H9 (cell line): ENCODE results near the gene CD79A. TPM values are rescaled to one million over a fixed set of nuclear protein-coding genes. Genes with fewer than 3 reads are reported as not detected.

Experiments used
- DNase-seq: peaks from one replicate; pipeline ENCODE4 v3.0.0-alpha.2; 2017
- H2AFZ ChIP-seq: one replicate; pipeline ENCODE4 v1.6.1; 2013; ENCODE audit warnings: mild to moderate bottlenecking, low read length, control low read depth, moderate library complexity
- H2AK5ac ChIP-seq: 2 replicates; pipeline ENCODE4 v1.6.1; 2013; ENCODE audit warnings: low read length, control low read depth, mixed read lengths; ENCODE audit not compliant: insufficient read length
- H2BK120ac ChIP-seq: one replicate; pipeline ENCODE4 v1.6.1; 2013; ENCODE audit warnings: low read depth, mild to moderate bottlenecking, low read length, control low read depth, inconsistent platforms; ENCODE audit not compliant: poor library complexity, severe bottlenecking
- H2BK12ac ChIP-seq: 2 replicates; pipeline ENCODE4 v1.6.1; 2013; ENCODE audit warnings: low read length, control low read depth, mixed read lengths, low read depth; ENCODE audit not compliant: insufficient read length
- H2BK15ac ChIP-seq: 2 replicates; pipeline ENCODE4 v1.6.1; 2013; ENCODE audit warnings: low read depth, low read length, control low read depth
- H2BK20ac ChIP-seq: one replicate; pipeline ENCODE4 v1.6.1; 2013; ENCODE audit warnings: low read depth, mild to moderate bottlenecking, low read length, control low read depth, inconsistent platforms; ENCODE audit not compliant: poor library complexity, severe bottlenecking
- H2BK5ac ChIP-seq: 2 replicates; pipeline ENCODE4 v1.6.1; 2013; ENCODE audit warnings: low read length, control low read depth, mixed read lengths; ENCODE audit not compliant: insufficient read length
- H3K14ac ChIP-seq: 2 replicates; pipeline ENCODE4 v1.6.1; 2013; ENCODE audit warnings: low read length, control low read depth; ENCODE audit not compliant: insufficient read depth
- H3K18ac ChIP-seq: 2 replicates; pipeline ENCODE4 v1.6.1; 2013; ENCODE audit warnings: low read depth, mild to moderate bottlenecking, mixed read lengths, low read length, control low read depth; ENCODE audit not compliant: insufficient read length
- H3K23ac ChIP-seq: 2 replicates; pipeline ENCODE4 v1.6.1; 2013; ENCODE audit warnings: low read length, control low read depth, mixed read lengths, low read depth; ENCODE audit not compliant: insufficient read length
- H3K23me2 ChIP-seq: 2 replicates; pipeline ENCODE4 v1.6.1; 2013; ENCODE audit warnings: low read depth, mild to moderate bottlenecking, mixed read lengths, low read length, control low read depth; ENCODE audit not compliant: insufficient read length, poor library complexity, severe bottlenecking
- H3K27ac ChIP-seq: 2 replicates; pipeline ENCODE4 v1.5.1; 2013; ENCODE audit warnings: low read length, control low read depth, mixed read lengths, low read depth; ENCODE audit not compliant: insufficient read length
- H3K27me3 ChIP-seq: 2 replicates; pipeline ENCODE4 v1.6.1; 2013; ENCODE audit warnings: low read length, control low read depth, inconsistent platforms; ENCODE audit not compliant: insufficient read depth
- H3K4ac ChIP-seq: 2 replicates; pipeline ENCODE4 v1.6.1; 2013; ENCODE audit warnings: low read depth, mild to moderate bottlenecking, control low read depth, inconsistent platforms, low read length, moderate library complexity
- H3K4me1 ChIP-seq: 2 replicates; pipeline ENCODE4 v1.6.1; 2013; ENCODE audit warnings: low read length, control low read depth, inconsistent platforms; ENCODE audit not compliant: insufficient read depth
- H3K4me2 ChIP-seq: 2 replicates; pipeline ENCODE4 v1.6.1; 2013; ENCODE audit warnings: low read length, control low read depth, mixed read lengths; ENCODE audit not compliant: insufficient read length, insufficient read depth
- H3K56ac ChIP-seq: 2 replicates; pipeline ENCODE4 v1.6.1; 2013; ENCODE audit warnings: low read depth, mild to moderate bottlenecking, mixed read lengths, low read length, control low read depth; ENCODE audit not compliant: insufficient read length
- H3K79me1 ChIP-seq: 2 replicates; pipeline ENCODE4 v1.6.1; 2013; ENCODE audit warnings: low read depth, mild to moderate bottlenecking, moderate library complexity, low read length, control low read depth, inconsistent platforms; ENCODE audit not compliant: insufficient read depth, poor library complexity, severe bottlenecking
- H3K79me2 ChIP-seq: 2 replicates; pipeline ENCODE4 v1.6.1; 2013; ENCODE audit warnings: low read length, control low read depth, inconsistent platforms; ENCODE audit not compliant: insufficient read depth
- H3K9ac ChIP-seq: 2 replicates; pipeline ENCODE4 v1.6.1; 2013; ENCODE audit warnings: low read length, control low read depth, mixed read lengths; ENCODE audit not compliant: insufficient read length; ENCODE audit errors: extremely low read depth
- H3K9me3 ChIP-seq: one replicate; pipeline ENCODE4 v1.6.1; 2013; ENCODE audit warnings: low read depth, low read length, inconsistent platforms; ENCODE audit not compliant: control insufficient read depth
- H3T11ph ChIP-seq: one replicate; pipeline ENCODE4 v1.6.1; 2013; ENCODE audit warnings: mild to moderate bottlenecking, low read length, control low read depth, inconsistent platforms
- H4K20me1 ChIP-seq: one replicate; pipeline ENCODE4 v1.6.1; 2013; ENCODE audit not compliant: control insufficient read depth, insufficient read length, insufficient read depth
- H4K5ac ChIP-seq: 2 replicates; pipeline ENCODE4 v1.6.1; 2013; ENCODE audit warnings: low read depth, mild to moderate bottlenecking, mixed read lengths, low read length, control low read depth; ENCODE audit not compliant: insufficient read length
- H4K8ac ChIP-seq: replicated peaks from 2 replicates; pipeline ENCODE4 v1.6.1; 2013; ENCODE audit warnings: low read length, control low read depth, mixed read lengths, low read depth; ENCODE audit not compliant: insufficient read length
- H4K91ac ChIP-seq: 2 replicates; pipeline ENCODE4 v1.6.1; 2013; ENCODE audit warnings: low read depth, mild to moderate bottlenecking, moderate library complexity, mixed read lengths, low read length, control low read depth; ENCODE audit not compliant: insufficient read length
- H3K27ac Mint-ChIP-seq, 3 experiments: 2 replicates in 2 of 3; 3 replicates in 1 of 3; pipeline ENCODE4 v1.8.0; 2020 to 2021; ENCODE audit warnings: mixed read lengths in 3 of 3, mild to moderate bottlenecking in 1 of 3, moderate library complexity in 1 of 3
- H3K27me3 Mint-ChIP-seq: 2 replicates; pipeline ENCODE4 v1.8.0; 2021; ENCODE audit warnings: low read depth, mild to moderate bottlenecking, moderate library complexity, mixed read lengths
- H3K36me3 Mint-ChIP-seq, 3 experiments: 2 replicates in 2 of 3; 3 replicates in 1 of 3; pipeline ENCODE4 v1.8.0; 2020 to 2021; ENCODE audit warnings: low read depth in 3 of 3, mixed read lengths in 3 of 3; ENCODE audit not compliant: insufficient read depth in 1 of 3
- H3K4me1 Mint-ChIP-seq, 2 experiments: 2 replicates each; pipeline ENCODE4 v1.8.0; 2020; ENCODE audit warnings: mixed read lengths in 2 of 2
- H3K4me3 Mint-ChIP-seq, 2 experiments: 2 replicates in 1 of 2; 3 replicates in 1 of 2; pipeline ENCODE4 v1.8.0; 2020 to 2021; ENCODE audit warnings: mild to moderate bottlenecking in 2 of 2, mixed read lengths in 2 of 2, moderate library complexity in 1 of 2
- H3K9me3 Mint-ChIP-seq, 2 experiments: 2 replicates in 1 of 2; 3 replicates in 1 of 2; pipeline ENCODE4 v1.8.0; 2020; ENCODE audit warnings: mild to moderate bottlenecking in 2 of 2, mixed read lengths in 2 of 2, moderate library complexity in 1 of 2
- WGBS: extraction: QIAGEN DNeasy Blood & Tissue Kit; methylation state at CpG from one replicate; pipeline ENCODE4 v1.1.7; 2013; ENCODE audit warnings: missing lambda C conversion rate, low lambda C conversion rate, mixed read lengths; ENCODE audit not compliant: insufficient read length; ENCODE audit errors: extremely low coverage; 5-methylcytosine and 5-hydroxymethylcytosine counted together
- total RNA-seq: library from RNA; stranded (reverse); gene quantifications from 2 replicates; pipeline ENCODE4 v1.2.1, GENCODE V29; 2021
- TF ChIP-seq, protein P1 (sequence below): fragments of 200-600 bp; sonication (generic); conservative IDR thresholded peaks from 3 replicates; pipeline ENCODE4 v1.8.0; 2021; ENCODE audit warnings: antibody characterized with exemption, mild to moderate bottlenecking

The CD79A gene
- total RNA-seq, 1 experiment from 2014 or later: 0.22 TPM

- no peak overlapping the region for H2AK5ac ChIP-seq
- H2BK20ac ChIP-seq: no peak overlapping the region
- no CpG with 5 or more reads among the region's 26 CpGs for WGBS
- H3K9me3 ChIP-seq: no peaks in the 10 kb centered on the region
- Mint-ChIP-seq H3K36me3 (no peaks in the 10 kb centered on the region), H3K27ac (no peak overlapping the region), H3K4me1 (peaks cover 0 to 14% of the 10 kb centered on the region in 2 experiments; a peak in 2 of 4 replicates), H3K27me3 (peaks cover 16% of the 10 kb centered on the region), H3K9me3 (no peaks in the 10 kb centered on the region; a peak in 2 of 5 replicates), H3K4me3 (peak overlapping the region in 1 of 2 experiments; percentile 55; a peak in 3 of 5 replicates)
- H3K9ac ChIP-seq: no peak overlapping the region
- no peaks in the 10 kb centered on the region for H3K79me1 ChIP-seq
- no peaks in the 10 kb centered on the region; the same call in 1 of the 2 replicates for H3K4me1 ChIP-seq
- no peak overlapping the region for H2BK5ac ChIP-seq
- H3K23me2 ChIP-seq: no peaks in the 10 kb centered on the region
- H3K27me3 ChIP-seq: peaks cover 93% of the 10 kb centered on the region
- H3K23ac ChIP-seq: no peak overlapping the region
- H3K56ac ChIP-seq: no peak overlapping the region
- TF ChIP-seq, protein P1, sequence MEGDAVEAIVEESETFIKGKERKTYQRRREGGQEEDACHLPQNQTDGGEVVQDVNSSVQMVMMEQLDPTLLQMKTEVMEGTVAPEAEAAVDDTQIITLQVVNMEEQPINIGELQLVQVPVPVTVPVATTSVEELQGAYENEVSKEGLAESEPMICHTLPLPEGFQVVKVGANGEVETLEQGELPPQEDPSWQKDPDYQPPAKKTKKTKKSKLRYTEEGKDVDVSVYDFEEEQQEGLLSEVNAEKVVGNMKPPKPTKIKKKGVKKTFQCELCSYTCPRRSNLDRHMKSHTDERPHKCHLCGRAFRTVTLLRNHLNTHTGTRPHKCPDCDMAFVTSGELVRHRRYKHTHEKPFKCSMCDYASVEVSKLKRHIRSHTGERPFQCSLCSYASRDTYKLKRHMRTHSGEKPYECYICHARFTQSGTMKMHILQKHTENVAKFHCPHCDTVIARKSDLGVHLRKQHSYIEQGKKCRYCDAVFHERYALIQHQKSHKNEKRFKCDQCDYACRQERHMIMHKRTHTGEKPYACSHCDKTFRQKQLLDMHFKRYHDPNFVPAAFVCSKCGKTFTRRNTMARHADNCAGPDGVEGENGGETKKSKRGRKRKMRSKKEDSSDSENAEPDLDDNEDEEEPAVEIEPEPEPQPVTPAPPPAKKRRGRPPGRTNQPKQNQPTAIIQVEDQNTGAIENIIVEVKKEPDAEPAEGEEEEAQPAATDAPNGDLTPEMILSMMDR: no peak
- H4K91ac ChIP-seq: no peak overlapping the region
- H4K20me1 ChIP-seq: peaks cover 5% of the 10 kb centered on the region
- no peak for DNase-seq
- no peak overlapping the region for H3K27ac ChIP-seq
- no peak overlapping the region for H3K18ac ChIP-seq
- no peak overlapping the region for H2BK15ac ChIP-seq
- H3K79me2 ChIP-seq: no peaks in the 10 kb centered on the region
- no peak overlapping the region for H3T11ph ChIP-seq
- no peak overlapping the region for H4K5ac ChIP-seq
- H2AFZ ChIP-seq: no peak overlapping the region
- no peak overlapping the region for H2BK12ac ChIP-seq
- H3K4ac ChIP-seq: no peak overlapping the region
- H4K8ac ChIP-seq: no peak overlapping the region
- H2BK120ac ChIP-seq: no peak overlapping the region
- no peak overlapping the region for H3K14ac ChIP-seq
- no peak overlapping the region for H3K4me2 ChIP-seq
Measured at GRCh38 chr19:41920882-41921576, 44.0 kb downstream of the CD79A start.
